NT2/D1 (cell line): ENCODE data around the gene PNO1.

Experiments used
- DNase-seq: peaks from one replicate; pipeline ENCODE4 v3.0.0-alpha.2; 2011; ENCODE audit warnings: low read depth, low spot score
- H3K27me3 ChIP-seq: 2 replicates; pipeline ENCODE4 v1.6.0; 2011; ENCODE audit warnings: mild to moderate bottlenecking; ENCODE audit not compliant: insufficient read length, insufficient read depth
- H3K36me3 ChIP-seq: 2 replicates; pipeline ENCODE4 v1.6.1; 2011; ENCODE audit warnings: mild to moderate bottlenecking, low read length, mixed read lengths; ENCODE audit not compliant: insufficient read depth, insufficient read length
- H3K4me1 ChIP-seq: 2 replicates; pipeline ENCODE4 v1.5.1; 2011; ENCODE audit not compliant: insufficient read depth, insufficient read length
- H3K4me3 ChIP-seq: 2 replicates; pipeline ENCODE4 v1.5.1; 2011; ENCODE audit warnings: low read depth; ENCODE audit not compliant: insufficient read length
- H3K9ac ChIP-seq: 2 replicates; pipeline ENCODE4 v1.6.0; 2011; ENCODE audit warnings: low read depth; ENCODE audit not compliant: insufficient read length
- H3K9me3 ChIP-seq: 2 replicates; pipeline ENCODE4 v1.5.1; 2011; ENCODE audit warnings: mild to moderate bottlenecking, low read length; ENCODE audit not compliant: insufficient read depth
- SUZ12 ChIP-seq: IDR thresholded peaks from 2 replicates; pipeline ENCODE4 v1.6.1; 2011; ENCODE audit not compliant: insufficient read length, insufficient read depth; ENCODE audit errors: extremely low read depth
- YY1 ChIP-seq: IDR thresholded peaks from 2 replicates; pipeline ENCODE4 v1.6.1; 2011; ENCODE audit not compliant: insufficient read length, insufficient read depth
- ZNF274 ChIP-seq: IDR thresholded peaks from 2 replicates; pipeline ENCODE4 v1.6.1; 2011; ENCODE audit warnings: mild to moderate bottlenecking, low read depth, low read length

PNO1 gene

DNA sequence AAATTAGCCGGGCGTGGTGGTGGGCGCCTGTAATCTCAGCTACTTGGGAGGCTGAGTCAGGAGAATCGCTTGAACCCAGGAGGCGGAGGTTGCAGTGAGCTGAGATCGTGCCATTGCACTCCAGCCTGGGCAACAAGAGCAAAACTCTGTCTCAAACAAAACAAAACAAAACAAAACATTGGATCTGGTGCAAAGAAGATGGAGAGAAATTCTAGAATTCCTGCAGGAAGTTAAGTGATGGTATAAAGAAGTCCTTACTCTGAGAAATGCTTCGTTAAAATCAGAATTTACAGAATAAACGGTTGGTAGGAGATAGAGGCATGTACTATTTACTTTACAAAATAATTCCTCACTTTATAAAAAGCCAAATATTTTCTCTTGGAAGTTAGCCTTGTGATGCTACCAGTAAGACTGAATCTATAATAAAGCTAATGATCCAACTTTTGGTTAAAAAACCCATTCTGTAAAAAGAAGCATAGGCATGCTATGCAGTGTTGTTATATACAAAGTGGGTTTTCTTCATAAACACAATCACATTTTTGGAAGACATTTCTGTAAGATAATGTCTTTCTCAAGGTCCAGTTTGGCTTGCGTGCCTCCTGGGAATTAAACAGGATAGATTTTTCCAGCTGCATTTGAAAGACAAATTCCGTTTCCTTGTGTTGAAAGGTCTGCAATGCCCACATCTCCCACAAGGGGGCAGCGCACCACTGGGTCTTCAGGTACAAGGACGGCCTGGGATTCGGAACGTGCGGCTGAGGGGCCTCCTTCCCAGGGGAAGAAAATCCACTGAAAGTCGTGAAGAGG lies 35.6 kb upstream of the PNO1 start:
- Histone ChIP-seq H3K4me3 (no peak overlapping the region), H3K27me3 (no peaks in the 10 kb centered on the region), H3K9ac (no peak overlapping the region), H3K9me3 (no peaks in the 10 kb centered on the region), H3K4me1 (no peaks in the 10 kb centered on the region), H3K36me3 (no peaks in the 10 kb centered on the region)
- peak; percentile 88 for DNase-seq
- TF ChIP-seq ZNF274: no peak
- no peak for TF ChIP-seq YY1
- TF ChIP-seq SUZ12: no peak

DNA sequence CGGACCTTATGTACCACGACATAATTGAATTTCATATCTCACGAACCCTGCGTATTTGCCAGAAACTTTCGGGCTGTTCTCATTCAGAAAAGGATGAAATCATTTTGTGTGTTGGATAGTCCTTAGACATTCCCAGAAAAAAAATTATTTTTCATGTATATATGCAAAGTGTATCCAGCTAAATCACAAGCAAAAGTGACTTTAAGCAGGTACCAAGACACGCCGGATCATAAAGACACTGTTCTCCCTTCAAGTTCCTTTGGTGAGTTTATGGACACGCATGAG lies 35.1 kb upstream of the PNO1 start:
- Histone ChIP-seq H3K4me1 (no peaks in the 10 kb centered on the region), H3K4me3 (no peak overlapping the region), H3K9ac (no peak overlapping the region), H3K36me3 (no peaks in the 10 kb centered on the region), H3K9me3 (no peaks in the 10 kb centered on the region), H3K27me3 (no peaks in the 10 kb centered on the region)
- TF ChIP-seq YY1: no peak
- no peak for TF ChIP-seq SUZ12
- TF ChIP-seq ZNF274: no peak
- no peak for DNase-seq

DNA sequence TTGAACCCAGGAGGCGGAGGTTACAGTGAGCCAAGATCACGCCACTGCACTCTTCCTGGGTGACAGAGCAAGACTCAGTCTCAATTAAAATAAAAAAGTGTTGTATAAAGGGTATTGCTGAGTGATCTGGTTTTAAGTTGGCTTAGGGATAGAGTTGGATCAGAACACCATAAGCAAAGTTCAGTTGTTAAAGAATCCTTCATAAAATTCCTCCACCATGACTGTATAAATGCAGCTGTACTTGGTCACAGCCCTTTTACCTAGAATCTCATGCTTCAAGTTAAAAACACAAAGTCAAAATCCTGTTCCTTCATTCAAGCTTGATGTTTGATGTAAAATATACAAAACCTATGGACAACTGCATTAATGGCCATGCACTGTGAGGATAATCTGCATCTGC lies 33.4 kb upstream of the PNO1 start:
- no peaks in the 10 kb centered on the region for H3K4me1 ChIP-seq
- no peaks in the 10 kb centered on the region for H3K9me3 ChIP-seq
- DNase-seq: no peak
- H3K9ac ChIP-seq: no peak overlapping the region
- H3K36me3 ChIP-seq: no peaks in the 10 kb centered on the region
- H3K27me3 ChIP-seq: no peaks in the 10 kb centered on the region
- TF ChIP-seq YY1 (no peak), SUZ12 (no peak), ZNF274 (no peak)
- H3K4me3 ChIP-seq: no peak overlapping the region

DNA sequence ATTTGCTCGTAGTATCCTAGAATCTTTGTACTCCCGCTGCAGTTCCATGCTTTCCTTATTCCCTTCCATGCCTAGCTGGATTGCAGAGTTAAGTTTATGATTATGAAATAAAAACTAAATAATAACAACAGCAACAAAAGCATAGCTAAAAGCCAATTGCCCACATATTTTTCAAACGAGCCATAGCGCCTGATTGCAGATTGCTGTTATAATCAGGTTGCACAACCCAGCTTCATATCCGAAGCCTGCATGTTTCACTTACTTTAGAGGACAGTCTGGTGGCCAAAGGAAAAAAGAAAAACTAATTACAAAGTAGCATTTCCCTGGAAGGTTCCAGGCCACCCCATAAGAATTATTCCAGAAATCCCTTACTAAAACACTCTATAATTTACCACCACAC lies 31.9 kb upstream of the PNO1 start:
- Histone ChIP-seq H3K9me3 (no peaks in the 10 kb centered on the region), H3K4me3 (no peak overlapping the region), H3K9ac (no peak overlapping the region), H3K4me1 (no peaks in the 10 kb centered on the region), H3K36me3 (peaks cover 4% of the 10 kb centered on the region), H3K27me3 (no peaks in the 10 kb centered on the region)
- no peak for DNase-seq
- TF ChIP-seq SUZ12 (no peak), YY1 (no peak), ZNF274 (no peak)

DNA sequence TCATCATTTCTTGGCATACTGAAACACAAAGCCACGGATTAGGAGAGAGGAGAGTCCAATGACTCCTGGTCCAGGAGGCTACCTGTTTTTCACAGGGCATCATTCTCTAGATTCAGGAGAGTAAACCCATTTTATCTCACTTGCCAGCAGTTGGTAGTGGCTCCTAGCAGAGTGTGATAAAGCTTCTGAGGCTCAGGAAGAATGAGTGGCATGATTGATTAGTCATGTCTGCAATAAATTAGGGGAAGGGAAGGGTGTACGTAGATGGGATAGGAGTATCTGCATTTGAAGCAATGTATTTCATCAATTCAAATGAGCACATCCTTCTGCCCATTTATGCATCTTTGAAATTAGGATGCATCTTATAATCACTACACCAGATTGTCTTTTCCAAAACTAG lies 31.1 kb upstream of the PNO1 start:
- Histone ChIP-seq H3K4me3 (no peak overlapping the region), H3K27me3 (no peaks in the 10 kb centered on the region), H3K9me3 (no peaks in the 10 kb centered on the region), H3K9ac (no peak overlapping the region), H3K36me3 (peaks cover 4% of the 10 kb centered on the region), H3K4me1 (no peaks in the 10 kb centered on the region)
- TF ChIP-seq YY1 (no peak), ZNF274 (no peak), SUZ12 (no peak)
- DNase-seq: no peak

DNA sequence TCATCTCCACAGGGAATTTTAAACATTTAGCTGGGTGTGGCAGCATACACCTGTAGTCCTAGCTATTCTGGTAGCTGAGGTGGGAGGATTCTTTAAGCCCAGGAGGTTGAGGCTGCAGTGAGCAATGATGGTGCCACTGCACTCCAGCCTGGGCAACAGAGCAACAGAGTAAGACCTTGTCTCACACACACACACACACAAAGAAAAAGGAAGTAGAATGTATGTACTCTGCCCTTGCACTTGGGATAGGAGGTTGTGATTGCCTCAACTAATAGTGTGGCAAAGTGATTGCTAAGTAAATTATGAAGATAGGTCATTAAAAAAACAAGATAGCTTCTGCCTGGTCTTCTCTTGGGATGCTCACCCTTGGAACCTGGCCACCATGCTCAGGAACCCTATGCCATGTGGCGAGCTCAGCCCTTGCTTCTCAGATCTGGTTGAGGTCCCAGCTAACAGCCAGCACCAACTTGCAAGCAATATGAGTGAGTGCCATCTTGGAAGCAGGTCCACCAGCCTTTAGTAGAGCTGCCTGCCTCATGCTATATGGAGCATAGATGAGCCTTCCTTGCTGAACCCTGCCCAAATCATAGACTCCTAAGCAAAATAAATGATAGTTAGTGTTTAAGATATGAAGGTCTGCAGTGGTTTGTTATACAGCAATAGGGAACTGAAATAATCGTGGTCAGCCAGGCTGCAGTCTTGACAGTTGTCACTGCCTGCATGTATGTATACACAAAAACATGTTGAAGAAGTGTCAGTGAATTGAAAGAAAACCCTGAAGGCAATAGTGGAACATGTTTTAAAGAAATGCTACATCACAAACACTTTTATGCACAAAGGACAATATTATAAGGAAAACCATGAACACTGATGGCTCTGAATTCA lies 30.1 kb upstream of the PNO1 start:
- DNase-seq: no peak
- Histone ChIP-seq H3K4me1 (no peaks in the 10 kb centered on the region), H3K9me3 (no peaks in the 10 kb centered on the region), H3K36me3 (peaks cover 9% of the 10 kb centered on the region), H3K4me3 (no peak overlapping the region), H3K9ac (no peak overlapping the region), H3K27me3 (no peaks in the 10 kb centered on the region)
- TF ChIP-seq YY1 (no peak), SUZ12 (no peak), ZNF274 (no peak)

DNA sequence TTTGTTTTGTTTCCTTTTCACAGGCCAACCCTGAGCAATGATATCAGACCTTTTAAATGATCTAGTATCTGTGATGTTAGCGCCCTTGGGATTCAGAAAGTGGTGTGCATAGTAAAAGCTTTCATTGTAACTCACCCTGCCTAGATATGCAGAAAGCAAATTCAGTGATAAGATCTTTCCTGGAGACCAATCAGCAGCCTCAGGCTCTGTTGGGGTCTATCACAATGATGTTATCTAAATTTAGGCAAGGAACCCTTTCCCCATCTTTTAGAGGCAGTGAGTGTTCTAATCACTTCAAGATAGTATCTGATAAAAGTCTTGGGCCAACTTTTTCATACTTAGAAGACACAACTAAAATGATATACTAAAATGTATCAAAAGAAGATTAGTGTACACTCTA lies 23.6 kb upstream of the PNO1 start:
- Histone ChIP-seq H3K9ac (no peak overlapping the region), H3K9me3 (no peaks in the 10 kb centered on the region), H3K36me3 (peaks cover 26% of the 10 kb centered on the region), H3K4me3 (no peak overlapping the region), H3K4me1 (no peaks in the 10 kb centered on the region), H3K27me3 (no peaks in the 10 kb centered on the region)
- TF ChIP-seq YY1: no peak
- no peak for TF ChIP-seq ZNF274
- no peak for TF ChIP-seq SUZ12
- no peak for DNase-seq
